Left kidney (tissue), 8 donors: ENCODE data around the gene MBIP. TPM values are rescaled to one million over a fixed set of nuclear protein-coding genes. Genes with fewer than 3 reads are reported as not detected.
A peak's percentile ranks its signal among the peaks of the same experiment; 100 is the strongest.
"Not testable (repeated sequence)": the region's sequence is repeated elsewhere in the genome, so short reads cannot be mapped to it uniquely, and the experiment has no call there.

Experiments used
- DNase-seq: peaks from one replicate; pipeline ENCODE4 v3.0.0-alpha.2; 2013
- long read RNA-seq, 8 donors: transcript quantifications; one replicate each; lab custom pipeline, GENCODE V29; 2026
- polyA plus RNA-seq: library from polyadenylated mRNA; unstranded; fragments of 120-200 nt; gene quantifications from one replicate; pipeline ENCODE4 v1.2.1, GENCODE V29; 2013; ENCODE audit not compliant: insufficient read length

Gene MBIP, protein sequence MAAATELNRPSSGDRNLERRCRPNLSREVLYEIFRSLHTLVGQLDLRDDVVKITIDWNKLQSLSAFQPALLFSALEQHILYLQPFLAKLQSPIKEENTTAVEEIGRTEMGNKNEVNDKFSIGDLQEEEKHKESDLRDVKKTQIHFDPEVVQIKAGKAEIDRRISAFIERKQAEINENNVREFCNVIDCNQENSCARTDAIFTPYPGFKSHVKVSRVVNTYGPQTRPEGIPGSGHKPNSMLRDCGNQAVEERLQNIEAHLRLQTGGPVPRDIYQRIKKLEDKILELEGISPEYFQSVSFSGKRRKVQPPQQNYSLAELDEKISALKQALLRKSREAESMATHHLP
- 62.2 TPM for polyA plus RNA-seq
- long read RNA-seq, donor 1, transcript MBIP-203 (9 exons, 1,648 nt) = major isoform, 10 of 12 reads
- long read RNA-seq, donor 1, partial matches to known transcripts = 0 of 12 reads
- long read RNA-seq, donor 1, other reads (novel, unspliced or antisense) = 0 of 12 reads
- long read RNA-seq, donor 2, transcript MBIP-203 (9 exons, 1,648 nt) = major isoform, 13 of 20 reads
- long read RNA-seq, donor 2, partial matches to known transcripts = 0 of 20 reads
- long read RNA-seq, donor 2, other reads (novel, unspliced or antisense) = 0 of 20 reads
- long read RNA-seq, donor 3, transcript MBIP-203 (9 exons, 1,648 nt) = major isoform, 13 of 18 reads
- long read RNA-seq, donor 3, partial matches to known transcripts = 0 of 18 reads
- long read RNA-seq, donor 3, other reads (novel, unspliced or antisense) = 0 of 18 reads
- long read RNA-seq, donor 4 = 0 reads
- long read RNA-seq, donor 5, transcript MBIP-203 (9 exons, 1,648 nt) = major isoform, 24 of 32 reads
- long read RNA-seq, donor 5, partial matches to known transcripts = 0 of 32 reads
- long read RNA-seq, donor 5, other reads (novel, unspliced or antisense) = 0 of 32 reads
- long read RNA-seq, donor 6, transcript MBIP-203 (9 exons, 1,648 nt) = major isoform, 16 of 19 reads
- long read RNA-seq, donor 6, partial matches to known transcripts = 0 of 19 reads
- long read RNA-seq, donor 6, other reads (novel, unspliced or antisense) = 0 of 19 reads
- long read RNA-seq, donor 7, transcript MBIP-203 (9 exons, 1,648 nt) = major isoform, 10 of 24 reads
- long read RNA-seq, donor 7, partial matches to known transcripts = 7 of 24 reads
- long read RNA-seq, donor 7, other reads (novel, unspliced or antisense) = 0 of 24 reads
- long read RNA-seq, donor 8, partial matches to known transcripts = 0 of 8 reads
- long read RNA-seq, donor 8, other reads (novel, unspliced or antisense) = 0 of 8 reads

DNA sequence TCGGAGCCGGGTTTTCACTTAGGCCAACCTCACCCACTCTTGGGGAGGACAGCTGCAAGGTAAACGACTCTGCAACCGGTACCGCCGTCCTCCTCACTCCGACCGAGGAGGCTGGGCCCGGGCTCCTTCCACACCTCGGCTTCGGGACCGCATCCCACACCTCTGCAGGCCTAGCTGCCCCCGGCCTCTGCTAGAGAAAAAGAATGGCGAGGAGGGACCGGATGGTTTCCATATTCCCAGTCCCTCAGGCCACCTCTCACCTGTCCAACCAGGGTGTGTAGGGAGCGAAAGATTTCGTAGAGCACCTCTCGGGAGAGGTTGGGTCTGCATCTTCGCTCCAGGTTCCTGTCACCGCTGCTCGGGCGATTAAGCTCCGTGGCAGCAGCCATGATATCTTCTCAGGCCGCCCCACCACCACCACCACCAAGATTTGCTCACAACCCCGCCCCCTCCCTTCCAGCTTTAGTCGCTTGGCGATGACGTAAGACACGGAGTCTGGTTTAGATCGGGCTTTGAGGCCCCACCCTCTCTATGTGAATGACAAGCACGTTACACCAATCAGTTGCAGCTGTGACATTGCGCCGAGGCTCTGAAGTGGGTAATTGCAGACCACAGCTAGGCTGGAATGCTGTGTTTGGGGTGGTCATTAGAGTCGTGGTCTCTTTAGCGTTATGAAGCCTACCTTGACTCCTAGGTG lies at the start of gene MBIP:
MBIP (minus strand) TSS at position 438 of the 697 bp plus-strand sequence; CDS start at position 389, 49 bp downstream.
- DNase-seq = peak; percentile 98

DNA sequence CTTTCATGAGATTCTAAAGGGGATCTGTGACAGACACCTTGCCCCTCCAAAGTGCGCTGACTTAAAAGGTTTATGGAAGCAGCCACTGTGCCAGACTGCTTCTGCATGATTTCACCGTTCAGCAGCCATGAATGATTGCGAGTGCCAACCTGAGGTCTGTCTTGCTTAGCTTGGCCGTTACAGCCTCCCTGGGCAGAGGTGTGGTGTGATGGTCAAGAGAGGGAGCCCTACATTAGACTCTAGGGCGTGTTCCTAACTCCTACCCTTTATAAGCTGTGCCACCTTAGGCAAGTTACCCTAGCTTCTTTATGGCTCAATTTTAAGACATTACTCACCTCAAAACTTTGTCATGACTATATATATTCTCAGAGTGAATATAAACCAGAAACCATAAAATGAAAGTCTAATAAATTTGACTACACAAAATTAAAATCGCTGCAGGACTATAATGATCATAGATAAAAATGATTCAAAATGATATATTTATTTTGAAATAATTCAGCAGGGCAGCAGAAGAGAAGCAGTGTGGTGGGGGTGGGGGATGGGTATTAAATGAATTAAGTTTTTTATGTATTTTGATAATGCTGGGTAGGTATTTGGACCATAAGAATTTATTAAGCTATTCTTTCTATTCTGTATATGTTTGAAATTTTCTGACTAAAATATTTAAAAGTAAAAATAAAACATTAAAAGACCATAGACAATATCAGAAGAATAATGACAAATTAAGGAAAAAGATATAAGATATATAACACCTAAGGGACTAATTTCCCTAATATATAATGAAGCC lies 47.7 kb upstream of the MBIP start:
- no peak for DNase-seq

DNA sequence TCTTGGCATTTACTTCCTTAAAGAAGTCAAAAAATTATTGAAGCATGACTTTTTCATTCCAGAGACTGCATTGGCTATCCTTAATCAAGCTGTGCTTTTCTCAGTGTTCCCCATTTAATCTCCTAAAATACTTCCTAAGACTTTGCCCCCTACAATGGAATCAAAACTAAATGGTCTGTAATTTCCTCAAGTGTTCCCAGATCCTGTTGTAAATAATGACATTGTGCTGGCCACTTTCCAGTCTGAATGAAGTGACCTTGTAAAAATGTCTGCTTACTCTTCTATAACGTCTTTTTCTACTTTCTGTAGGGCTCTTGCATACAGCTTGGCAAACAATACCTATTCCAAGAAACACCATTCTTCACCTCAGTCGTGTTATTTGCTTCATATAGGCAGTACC lies 45.3 kb upstream of the MBIP start:
- DNase-seq = no peak

DNA sequence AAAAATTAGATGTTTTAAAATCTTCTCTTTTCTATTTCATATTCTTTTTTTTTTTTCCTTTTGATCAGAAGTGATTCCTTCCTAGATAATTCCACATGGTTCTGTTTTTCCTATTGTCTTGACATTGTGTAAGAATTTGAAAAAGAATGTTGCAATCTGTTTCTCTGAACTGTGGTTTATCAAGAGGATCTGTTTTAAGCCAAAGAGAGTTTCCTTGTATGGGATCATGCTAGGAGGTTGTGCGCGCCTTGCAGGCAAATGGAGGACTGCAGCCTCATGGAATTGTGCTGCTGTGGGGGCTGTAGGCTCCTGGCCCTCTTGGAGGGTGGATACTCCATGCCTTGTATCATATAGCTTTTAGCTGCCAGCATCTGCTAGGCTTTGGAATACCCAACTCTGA lies 43.3 kb upstream of the MBIP start:
- DNase-seq = no peak

DNA sequence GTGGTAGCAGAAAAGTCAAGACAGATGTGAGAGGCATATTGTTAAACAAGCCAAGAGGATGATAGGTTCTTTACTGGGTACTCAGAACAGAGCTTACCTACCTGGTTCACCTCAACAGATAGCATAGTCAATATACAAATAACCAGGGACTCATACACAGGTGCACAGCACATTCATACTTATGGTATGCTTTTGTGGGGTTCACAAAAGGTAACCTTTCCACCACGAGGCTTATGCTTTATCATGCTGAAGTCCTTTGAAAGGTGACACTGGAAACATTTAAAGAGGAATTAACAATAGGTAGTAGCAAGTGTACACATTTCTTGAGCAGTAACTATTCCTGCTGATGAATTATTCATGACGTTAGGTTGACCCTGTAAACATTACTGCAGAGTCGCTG lies 42.2 kb upstream of the MBIP start:
- DNase-seq = no peak

DNA sequence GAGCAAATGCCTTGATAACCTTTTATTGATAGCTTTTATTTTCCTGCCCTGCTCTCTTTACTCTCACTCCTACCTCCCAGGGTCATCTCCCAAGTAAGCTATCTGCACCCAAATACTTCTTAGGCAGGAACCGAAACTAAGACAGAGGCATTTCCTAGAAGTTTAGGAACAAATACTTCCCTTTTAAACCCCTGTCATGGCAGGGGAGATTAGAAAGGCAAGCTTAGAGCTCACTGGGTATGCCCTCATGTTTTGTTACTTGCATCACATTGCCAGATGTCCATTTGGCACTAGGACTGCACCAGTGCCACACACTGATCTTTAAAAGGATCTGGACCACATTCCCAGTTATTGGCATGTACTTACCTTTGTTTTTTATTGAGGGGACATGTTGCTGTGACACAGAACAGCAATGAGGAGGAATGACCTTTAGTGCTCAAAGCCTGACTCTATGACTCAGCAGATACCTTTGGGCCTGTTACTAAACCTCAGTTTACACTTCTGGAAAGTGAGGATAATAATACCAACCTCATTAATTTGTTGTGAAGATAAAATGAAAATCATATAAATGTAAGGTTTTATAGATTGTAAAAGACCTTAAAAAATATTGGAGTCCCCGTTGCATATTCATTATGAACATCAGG lies 40.9 kb upstream of the MBIP start:
- DNase-seq = no peak

DNA sequence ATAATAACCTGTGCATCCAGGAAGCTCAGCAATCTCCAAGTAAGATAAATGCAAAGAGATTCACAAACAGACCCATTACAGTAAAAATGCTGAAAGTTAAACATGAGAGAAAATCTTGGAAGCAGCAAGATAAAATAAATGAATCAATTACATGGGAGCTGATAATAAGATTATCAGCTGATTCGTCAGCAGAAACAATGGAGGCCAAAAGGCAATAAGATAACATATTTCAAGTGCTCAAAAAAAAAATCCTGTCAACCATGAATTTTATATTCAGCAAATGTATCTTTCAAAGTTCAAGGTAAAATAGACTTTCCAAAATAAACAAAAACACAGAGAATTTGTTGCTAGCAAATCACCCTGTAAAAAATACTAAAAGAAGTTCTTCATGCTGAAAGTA lies 36.4 kb upstream of the MBIP start:
- DNase-seq = no peak

DNA sequence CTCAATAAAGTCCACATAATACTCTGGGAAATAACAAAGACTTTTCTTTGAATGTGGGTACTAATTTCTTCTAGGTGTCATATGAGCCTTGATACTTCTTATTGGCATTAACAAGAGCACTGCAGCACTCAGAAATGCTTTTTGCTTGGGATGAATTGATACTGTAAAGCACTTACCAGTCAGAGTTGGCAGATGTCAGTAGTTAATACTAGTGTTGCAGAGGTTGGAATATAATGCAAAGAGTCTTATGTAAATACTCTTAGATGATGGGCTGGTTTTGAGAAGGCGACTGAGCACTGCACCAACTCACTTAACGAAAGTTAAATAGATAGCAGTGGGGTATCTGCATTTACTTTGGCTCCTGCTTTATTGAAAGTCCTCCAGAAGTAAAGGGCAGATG lies 25.6 kb upstream of the MBIP start:
- no peak for DNase-seq

DNA sequence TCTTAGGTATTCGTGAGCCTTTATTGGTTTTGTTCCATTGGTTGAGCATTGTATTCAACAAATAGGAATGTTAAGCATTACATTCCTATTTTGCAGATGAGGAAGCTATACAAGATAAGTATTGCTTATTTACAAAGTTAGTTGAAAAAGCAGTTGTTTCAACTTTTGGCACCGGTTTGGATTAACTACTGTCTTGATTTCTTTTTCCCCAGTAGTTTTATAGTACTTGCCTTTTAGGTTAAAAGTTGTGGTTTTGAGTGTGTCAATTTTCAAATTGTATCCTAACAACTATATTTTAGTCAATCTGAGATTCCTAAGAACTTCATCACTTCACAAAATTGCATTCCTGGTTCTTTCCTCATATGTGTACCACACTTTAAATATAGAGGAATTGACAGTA lies 23.8 kb upstream of the MBIP start:
- DNase-seq = no peak

DNA sequence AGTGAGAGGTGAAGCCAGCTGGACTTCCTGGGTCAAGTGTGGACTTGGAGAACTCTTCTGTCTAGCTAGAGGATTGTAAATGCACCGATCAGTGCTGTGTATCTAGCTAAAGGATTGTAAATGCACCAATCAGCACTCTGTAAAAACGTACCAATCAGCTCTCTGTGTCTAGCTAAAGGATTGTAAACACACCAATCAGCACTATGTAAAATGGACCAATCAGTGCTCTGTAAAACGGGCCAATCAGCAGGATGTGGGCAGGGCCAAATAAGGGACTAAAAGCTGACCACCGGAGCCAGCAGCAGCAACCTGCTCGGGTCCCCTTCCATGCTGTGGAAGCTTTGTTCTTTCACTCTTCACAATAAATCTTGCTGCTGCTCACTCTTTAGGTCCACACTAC lies 21.4 kb upstream of the MBIP start:
- DNase-seq = not testable (repeated sequence)

DNA sequence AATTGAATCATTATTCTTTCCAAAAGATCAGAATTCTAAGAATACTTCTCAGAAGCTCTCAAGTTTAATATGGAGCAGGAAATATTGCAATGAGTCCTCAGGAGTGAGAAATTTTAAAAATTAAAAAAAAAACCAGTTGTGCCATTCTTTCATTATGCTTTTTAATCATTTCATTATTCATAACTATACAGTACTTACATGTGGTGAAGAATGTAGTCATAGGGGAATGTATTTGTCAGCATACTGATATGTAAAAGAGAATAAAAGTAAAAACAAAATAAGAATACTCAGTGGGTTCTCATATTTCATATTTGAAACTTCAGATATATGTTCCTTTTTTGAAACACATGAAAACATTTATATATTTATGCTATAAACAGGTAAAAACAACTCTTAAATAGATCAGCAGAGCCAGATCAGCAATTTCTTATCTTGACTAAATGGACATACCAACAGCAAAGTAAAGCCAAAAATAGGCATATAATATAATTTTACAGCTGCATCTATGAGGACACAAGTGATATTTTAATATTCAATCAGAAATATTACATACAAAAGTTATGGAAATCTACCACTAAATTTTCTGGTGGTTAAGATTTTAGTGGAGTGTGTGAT lies 19.9 kb upstream of the MBIP start:
- DNase-seq = no peak

DNA sequence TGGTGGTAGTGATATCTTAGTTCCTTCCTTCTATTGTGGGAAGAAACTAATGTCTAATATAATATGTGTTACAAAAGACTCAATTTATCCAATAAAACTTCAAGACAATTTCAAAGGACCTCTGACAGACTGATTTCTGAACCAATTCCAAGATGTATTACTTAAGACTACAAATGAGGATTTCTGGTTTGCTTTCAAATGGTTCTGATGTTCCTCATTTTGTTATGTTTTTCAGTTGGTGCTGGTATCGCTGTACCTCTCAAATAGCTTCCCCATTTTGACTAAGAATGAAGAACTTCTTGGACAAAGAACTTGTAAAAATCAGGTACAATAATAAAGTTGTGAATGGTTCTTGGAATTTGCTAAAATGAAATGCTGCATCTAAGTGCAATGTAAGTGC lies 19.4 kb upstream of the MBIP start:
- DNase-seq = no peak

DNA sequence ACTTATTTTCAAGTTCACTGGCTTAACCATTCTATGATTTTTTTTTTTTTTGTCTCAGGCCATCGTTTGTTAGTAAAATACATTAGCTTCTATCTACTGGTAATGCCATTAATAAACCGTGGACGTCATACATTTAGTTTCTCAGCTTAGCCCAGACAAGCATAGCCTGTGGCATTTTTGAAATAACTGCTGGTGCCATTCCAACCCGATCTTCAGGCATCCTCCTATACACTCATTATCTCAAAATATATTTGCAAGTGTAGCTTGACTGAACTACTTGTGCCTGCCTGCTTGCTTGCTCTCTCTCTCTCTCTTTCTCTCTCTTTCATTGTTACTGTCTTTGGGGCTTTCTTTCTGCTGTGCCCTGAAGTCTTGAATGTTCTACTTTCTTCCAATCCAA lies 12.7 kb upstream of the MBIP start:
- DNase-seq = no peak

DNA sequence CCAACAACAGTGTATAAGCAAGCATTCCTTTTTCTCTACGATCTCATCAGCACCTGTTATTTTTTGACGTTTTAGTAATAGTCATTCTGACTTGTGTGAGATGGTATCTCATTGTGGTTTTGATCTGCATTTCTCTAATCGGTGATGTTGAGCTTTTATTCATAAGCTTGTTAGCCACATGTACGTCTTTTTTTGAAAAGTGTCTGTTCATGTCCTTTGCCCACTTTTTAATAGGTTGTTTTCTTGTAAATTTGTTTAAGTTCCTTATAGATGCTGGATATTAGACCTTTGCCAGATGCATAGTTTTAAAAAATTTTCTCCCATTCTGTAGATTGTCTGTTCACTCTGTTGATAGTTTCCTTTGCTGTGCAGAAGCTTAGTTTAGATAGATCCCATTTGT lies 7.1 kb upstream of the MBIP start:
- not testable (repeated sequence) for DNase-seq

DNA sequence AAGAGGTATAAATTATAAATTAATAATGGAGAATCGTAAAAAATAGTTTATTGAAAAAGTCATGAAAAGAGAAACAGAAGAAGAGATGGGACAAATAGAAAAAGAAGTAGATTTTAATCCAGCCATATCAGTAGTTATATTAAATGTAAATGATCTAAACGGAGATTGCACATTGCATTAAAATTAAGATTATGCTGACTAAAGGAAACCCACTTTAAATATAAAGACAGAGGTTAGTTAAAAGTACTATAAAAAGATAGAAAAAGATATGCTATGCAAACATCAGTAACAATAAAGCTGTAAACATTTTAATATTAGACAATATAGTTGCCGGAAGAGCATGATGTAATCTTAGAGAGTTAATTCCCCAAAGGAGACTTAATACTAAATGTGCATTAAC lies 5.4 kb upstream of the MBIP start:
- no peak for DNase-seq

DNA sequence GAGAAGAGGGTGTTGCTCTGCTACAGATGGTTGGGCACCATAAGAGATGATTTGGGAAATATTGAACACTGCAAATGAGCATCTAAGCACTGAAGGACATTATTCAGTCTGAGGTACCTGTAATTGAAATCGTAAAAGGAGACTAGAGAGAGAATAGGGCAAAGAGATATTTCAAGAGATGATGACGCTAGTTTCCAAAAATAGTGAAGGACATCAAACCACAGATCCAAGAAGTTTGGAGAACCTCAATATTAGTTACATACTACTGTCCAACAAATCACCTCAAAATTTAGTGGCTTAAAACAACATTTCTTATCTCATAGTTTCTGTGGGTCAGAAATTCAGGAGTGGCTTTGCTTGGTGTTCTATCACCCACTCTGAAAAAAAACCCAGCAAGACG lies 4.5 kb upstream of the MBIP start:
- DNase-seq = no peak

DNA sequence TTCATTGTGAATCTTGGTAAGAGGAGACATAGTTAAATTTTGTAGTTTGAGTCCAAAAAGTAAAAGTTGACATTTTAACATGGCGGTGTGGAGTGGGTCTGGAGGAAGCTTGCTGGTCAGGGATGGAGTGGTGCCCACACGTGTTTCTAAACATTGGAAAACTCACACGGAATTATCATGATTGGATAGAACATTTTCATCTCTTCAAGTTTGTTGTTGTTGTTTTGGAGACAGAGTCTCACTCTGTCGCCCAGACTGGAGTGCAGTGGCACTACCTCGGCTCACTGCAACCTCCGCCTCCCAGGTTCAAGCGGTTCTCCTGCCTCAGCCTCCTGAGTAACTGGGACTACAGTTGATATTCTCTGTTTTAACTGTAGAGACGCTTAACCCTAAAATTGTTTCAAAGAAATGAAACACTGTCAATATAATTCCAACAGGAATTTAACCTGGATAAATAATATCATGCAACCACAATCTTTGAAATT lies 502 bp upstream of the MBIP start:
- no peak for DNase-seq

DNA sequence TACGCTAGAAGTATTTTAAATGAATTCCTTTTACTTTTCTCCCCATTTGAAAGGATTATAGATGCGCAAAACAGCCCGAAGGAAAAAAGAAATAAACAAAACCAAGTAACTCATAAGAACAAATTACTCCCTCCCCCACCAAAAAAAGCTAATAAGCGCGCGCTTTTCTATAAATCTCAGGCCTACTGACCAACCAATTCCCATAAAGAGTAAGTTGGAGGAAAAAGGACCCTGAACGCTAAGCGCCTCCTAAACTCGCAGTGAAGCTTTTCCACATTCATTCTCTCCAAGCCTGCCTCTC lies 588 bp downstream of the MBIP start:
- no peak for DNase-seq

DNA sequence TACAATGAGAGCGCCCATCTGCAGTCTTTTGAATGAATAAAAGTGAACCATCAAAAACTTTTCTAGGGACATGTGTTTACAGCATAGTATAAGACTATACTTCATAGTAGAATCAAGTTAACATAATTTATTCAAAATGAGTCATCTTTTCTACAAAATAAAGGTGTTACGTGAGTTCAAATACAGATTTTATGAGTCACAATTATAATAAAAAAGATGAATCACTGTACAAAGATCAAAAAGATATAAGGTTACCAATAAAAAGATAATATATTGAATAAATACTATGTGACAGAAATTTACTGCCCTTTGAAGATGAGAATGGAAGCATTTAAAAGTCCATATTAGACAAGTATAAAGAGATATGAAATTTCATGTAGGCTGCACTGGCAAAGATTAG lies 2.8 kb downstream of the MBIP start:
- DNase-seq = no peak

DNA sequence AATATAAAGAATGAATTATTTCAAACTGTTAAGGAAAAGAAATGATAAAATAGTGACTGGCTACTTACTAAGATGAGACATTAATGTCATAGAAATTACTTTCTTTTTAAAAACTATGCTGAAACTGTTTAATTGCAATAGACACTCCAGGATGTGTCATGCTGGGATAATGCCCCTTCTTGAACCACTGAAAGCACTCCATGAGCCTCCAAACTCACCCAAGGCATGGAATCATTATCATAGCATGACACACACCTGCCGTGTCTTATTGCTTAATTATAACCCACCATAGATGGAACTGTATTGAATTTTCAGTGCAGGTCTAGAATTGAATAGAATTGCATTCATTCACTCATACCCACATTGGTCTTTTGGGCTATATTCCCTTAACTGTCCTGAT lies 4.3 kb downstream of the MBIP start:
- no peak for DNase-seq
